Measurements from ENCODE around the gene SLC27A4.
A peak's percentile ranks its signal among the peaks of the same experiment; 100 is the strongest.

SLC27A4 gene

DNA sequence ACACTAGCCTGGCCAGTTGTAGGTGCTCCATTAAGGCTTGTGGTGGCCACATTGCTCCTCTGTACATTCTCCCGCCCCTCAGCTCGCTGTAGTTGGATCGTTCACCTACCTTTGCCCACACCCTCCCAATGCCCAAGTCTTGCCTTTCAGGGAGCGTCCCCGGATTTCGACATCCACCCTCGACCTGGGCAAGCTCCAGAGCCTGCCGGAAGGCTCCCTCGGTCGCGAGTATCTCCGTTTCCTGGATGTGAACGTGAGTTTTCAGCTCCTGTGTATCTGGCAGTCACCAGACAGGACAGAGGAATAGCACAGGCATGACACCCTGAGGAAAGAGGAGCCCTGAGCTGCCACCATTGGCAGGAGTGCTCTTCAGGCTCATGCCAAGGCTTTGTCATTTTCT, 14.7 kb upstream of the SLC27A4 start:
- no peak overlapping the region for H3K27ac ChIP-seq
- TF ChIP-seq, protein P1, sequence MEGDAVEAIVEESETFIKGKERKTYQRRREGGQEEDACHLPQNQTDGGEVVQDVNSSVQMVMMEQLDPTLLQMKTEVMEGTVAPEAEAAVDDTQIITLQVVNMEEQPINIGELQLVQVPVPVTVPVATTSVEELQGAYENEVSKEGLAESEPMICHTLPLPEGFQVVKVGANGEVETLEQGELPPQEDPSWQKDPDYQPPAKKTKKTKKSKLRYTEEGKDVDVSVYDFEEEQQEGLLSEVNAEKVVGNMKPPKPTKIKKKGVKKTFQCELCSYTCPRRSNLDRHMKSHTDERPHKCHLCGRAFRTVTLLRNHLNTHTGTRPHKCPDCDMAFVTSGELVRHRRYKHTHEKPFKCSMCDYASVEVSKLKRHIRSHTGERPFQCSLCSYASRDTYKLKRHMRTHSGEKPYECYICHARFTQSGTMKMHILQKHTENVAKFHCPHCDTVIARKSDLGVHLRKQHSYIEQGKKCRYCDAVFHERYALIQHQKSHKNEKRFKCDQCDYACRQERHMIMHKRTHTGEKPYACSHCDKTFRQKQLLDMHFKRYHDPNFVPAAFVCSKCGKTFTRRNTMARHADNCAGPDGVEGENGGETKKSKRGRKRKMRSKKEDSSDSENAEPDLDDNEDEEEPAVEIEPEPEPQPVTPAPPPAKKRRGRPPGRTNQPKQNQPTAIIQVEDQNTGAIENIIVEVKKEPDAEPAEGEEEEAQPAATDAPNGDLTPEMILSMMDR (conservative IDR thresholded peaks at IDR 0.05) = no peak

DNA sequence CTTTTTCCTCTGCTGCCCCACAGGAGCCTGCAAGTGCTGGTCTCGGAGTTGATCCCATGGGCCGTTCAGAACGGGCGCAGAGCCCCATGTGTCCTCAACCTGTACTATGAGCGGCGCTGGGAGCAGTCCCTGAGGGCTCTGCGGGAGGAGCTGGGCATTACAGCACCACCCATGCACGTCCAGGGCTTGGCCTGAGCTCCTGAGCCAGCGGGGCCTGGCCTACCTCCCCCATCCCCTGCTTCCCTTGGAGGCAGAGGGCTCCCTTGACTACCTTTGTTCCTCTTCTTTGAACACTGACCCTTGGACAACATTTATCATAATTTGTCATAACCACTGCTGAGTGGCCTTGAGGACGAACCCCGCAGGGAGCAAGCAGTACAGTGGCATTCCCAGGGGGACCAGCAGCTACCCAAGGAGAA, 6.9 kb upstream of the SLC27A4 start:
- TF ChIP-seq, protein P1 (conservative IDR thresholded peaks at IDR 0.05) = no peak
- H3K27ac ChIP-seq = no peak overlapping the region

DNA sequence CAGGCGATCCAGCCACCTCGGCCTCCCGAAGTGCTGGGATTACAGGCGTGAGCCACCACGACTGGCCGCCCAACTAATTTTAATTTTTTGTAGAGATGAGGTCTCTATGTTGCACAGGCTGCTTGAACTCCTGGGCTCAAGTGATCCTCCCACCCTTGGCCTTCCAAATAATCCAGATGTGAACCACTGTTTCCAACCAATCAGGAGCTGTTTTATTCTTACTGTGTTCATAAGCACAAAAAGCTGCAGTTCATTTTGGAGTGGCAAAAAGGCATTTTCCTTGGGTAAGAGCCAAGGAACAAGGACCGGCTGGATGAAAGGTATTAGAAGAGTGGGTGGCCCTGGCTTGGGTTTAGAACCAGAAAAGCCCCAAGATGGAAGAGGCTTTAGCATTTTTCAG, 5.2 kb upstream of the SLC27A4 start:
- H3K27ac ChIP-seq = no peak overlapping the region
- TF ChIP-seq, protein P1 (conservative IDR thresholded peaks at IDR 0.05) = no peak

DNA sequence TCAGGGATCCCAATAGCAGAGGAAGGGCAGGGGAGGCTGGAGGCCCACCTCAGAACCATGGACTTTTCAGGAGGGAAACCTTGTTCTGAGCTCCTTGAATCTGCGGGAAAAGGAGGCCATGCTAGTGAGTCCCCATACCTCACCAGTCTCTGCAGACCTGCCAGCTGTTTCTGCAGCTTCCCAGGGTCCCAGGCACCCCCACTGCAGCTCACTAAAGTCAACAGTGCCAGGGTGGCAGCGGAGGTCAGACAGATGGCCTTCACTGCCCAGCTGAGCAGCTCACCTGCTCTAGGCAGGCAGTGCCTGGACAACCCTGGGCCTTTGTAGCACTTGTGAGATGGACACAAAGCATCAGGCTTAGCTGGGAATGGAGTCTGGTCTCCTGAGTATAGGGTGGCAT, 4.4 kb upstream of the SLC27A4 start:
- H3K27ac ChIP-seq = no peak overlapping the region
- TF ChIP-seq, protein P1 (conservative IDR thresholded peaks at IDR 0.05) = no peak

DNA sequence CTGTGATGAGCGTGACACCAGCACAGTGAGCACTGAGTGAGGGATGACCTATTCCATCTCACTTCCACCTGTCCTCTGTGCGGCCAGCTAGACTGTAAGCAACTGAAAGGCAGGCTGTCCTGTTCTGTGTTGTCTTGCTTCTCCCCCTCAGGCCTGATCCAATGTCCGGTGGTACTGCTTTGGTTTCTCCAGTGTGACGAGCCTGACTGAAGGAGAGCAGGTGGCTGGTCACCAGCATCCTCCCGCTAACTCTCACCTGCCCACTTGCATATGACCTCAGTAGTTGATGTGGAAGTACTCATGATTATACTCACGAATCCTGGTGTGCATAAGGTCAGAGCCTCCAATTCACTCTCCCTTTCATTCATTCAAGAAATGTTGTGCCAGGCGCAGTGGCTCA, 2.4 kb upstream of the SLC27A4 start:
- no peak overlapping the region for H3K27ac ChIP-seq

DNA sequence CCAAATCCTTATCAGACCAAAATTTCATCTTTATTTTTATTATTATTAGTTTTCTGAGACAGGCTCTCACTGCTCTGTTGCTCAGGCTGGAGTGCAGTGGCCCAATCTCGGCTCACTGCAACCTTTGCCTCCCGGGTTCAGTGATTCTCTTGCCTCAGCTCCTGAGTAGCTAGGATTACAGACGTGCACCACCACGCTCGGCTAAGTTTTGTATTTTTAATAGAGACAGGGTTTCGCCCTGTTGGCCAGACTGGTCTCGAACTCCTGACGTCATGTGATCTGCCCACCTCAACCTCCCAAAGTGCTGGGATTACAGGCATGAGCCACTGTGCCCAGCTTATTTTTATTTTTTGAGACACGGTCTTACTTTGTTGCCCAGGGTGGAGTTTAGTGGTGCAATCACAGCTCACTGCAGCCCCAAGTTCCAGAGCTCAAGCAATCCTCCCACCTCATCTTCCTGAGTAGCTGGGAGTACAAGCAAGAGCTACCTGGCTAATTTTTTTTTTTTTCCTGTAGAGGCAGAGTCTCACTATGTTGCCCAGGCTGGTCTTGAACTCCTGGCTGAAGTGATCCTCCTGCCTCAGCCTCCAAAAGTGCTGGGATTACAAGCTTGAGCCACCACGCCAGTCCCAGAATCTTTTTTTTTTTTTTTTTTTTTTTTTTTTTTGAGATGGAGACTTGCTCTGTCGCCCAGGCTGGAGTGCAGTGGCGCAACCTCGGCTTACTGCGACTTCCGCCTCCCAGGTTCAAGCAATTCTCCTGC, 1.3 kb upstream of the SLC27A4 start:
- peak overlapping the region; percentile 83 for H3K27ac ChIP-seq

More for the DNA sequence above, 2.4 kb upstream of the SLC27A4 start:
- TF ChIP-seq, protein P1 (conservative IDR thresholded peaks at IDR 0.05) = no peak

DNA sequence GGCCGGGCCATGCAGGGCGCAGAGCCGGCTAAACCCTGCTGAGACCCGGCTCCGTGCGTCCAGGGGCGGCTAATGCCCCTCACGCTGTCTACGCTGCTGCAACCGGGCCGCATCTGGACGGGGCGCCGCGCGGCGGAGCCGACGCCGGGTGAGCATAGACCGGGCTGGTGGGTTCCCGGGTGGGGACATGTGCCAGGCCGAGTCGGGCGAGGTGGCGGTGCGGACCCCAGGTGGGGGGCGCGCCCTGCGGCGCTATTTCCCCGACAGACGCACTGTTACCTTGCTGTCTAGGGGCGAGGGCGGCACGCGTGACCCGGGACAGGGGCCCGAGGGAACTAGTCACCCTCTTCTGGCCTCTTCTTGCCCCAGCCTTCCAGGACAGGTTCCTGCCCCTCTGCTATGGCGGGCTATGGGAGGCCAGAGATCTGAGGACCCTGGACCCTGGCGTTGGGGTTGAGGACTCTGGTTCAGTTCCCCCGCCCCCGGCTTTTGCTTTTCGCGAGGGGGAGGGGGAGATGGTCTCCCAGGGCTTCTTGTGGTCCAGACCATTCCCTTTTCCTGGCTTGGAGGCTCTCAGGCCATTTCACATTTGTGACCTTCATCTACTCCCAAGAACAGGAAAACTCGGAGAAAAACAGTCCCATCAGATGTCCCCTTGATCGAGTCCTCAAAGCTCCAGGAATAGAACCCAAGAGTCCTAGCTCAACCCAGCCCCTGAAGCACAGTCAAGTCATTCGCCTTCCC, 536 bp downstream of the SLC27A4 start:
- TF ChIP-seq, protein P1 (conservative IDR thresholded peaks at IDR 0.05) = no peak
- H3K27ac ChIP-seq = peak overlapping the region; percentile 83

DNA sequence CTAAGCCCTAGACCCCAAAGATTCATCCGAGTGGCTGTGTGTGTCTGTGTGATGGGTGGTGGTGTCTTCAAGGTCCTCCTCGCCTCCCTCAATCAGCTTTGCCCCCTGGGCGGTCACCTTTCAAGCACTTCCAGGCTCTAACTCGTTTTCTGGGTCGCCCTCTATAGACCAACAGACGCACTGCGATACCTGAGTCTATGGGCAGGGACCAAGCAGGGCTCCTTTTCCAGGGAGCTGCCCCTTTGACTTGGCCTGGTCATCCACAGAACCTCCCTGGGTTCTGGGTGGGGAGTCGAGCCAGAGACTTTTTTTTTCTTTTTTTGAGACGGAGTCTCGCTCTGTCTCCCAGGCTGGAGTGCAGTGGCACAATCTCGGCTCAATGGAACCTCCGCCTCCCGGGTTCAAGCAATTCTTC, 1.1 kb downstream of the SLC27A4 start:
- peak overlapping the region; percentile 83 for H3K27ac ChIP-seq
- TF ChIP-seq, protein P1 (conservative IDR thresholded peaks at IDR 0.05) = peak; percentile 84
